CD4-positive, alpha-beta T cell treated with Interleukin-21 for 1 hour (primary cell): Measurements from ENCODE around the gene LENG9.
A peak's percentile ranks its signal among the peaks of the same experiment; 100 is the strongest.
"Not testable (repeated sequence)": the region's sequence is repeated elsewhere in the genome, so short reads cannot be mapped to it uniquely, and the experiment has no call there.

Source experiments
- DNase-seq: peaks from one replicate; pipeline ENCODE4 v3.0.0-alpha.2; 2020

The LENG9 gene

GRCh38 chr19:54457773-54458647 lies 5.6 kb downstream of the LENG9 start:
- no peak for DNase-seq

- no peak for DNase-seq
Measured at GRCh38 chr19:54456423-54457373, 6.9 kb downstream of the LENG9 start.

GRCh38 chr19:54455786-54456422 lies 7.7 kb downstream of the LENG9 start:
- DNase-seq = no peak

- DNase-seq = no peak
Measured at GRCh38 chr19:54454781-54455675, 8.6 kb downstream of the LENG9 start.

DNA sequence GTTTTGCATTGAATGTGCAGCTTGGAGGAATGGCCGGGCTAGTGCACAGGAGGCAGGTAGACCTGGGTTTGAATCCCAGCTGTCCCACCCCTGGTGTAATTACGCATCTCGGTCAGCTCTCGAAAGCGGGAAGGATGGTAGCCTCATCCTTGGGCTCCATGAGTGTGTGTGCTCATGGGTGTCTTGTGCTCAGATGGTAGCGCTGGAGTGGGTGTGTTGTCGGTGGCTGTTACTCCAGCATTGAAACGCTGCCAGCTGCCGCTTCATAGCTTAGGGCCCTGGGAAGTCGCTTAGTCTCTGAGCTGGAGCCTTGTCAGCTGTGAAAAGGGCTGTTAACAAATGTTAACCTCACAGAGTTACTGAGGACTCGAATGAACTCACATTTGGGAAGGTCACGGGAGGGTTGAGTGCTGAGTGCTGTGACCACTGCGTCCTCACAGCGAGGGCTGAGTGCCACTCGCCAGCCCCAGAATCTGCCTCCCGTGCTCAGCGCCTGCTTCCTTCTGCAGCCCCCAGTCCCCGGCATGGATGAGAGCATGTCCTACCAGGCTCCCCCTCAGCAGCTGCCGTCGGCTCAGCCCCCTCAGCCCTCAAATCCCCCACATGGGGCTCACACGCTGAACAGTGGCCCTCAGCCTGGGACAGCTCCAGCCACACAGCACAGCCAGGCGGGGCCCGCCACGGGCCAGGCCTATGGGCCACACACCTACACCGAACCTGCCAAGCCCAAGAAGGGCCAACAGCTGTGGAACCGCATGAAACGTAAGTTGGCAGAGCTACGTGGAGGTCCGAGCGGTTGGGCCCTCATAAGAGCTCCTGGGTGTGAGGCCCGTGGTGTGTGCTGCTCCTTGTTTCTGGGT lies 9.4 kb downstream of the LENG9 start:
- no peak for DNase-seq

- DNase-seq = no peak
Measured at GRCh38 chr19:54452626-54453025, 11.0 kb downstream of the LENG9 start.

- DNase-seq = no peak
Measured at GRCh38 chr19:54451997-54452396, 11.6 kb downstream of the LENG9 start.

GRCh38 chr19:54451331-54451871 lies 12.2 kb downstream of the LENG9 start:
- no peak for DNase-seq

DNA sequence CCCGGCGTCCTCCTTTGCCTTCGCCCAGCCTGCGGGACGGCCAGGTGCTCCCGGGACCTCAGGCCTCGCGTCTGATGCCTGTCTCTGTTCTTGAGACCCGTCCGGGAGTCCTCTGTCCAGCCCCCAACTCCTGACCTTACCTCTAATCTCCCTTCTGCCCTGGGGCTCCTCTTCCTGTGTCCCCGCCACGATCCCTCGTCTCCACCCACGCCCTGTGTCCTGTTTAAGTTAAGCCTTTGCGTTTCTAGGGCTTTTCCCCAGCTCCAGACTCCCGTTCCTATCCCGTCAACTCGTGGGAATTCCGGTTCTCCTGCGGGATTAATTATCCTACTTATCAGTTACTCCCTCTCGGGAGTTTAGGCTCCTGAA lies 13.9 kb downstream of the LENG9 start:
- DNase-seq = no peak

GRCh38 chr19:54448774-54449700 lies 14.5 kb downstream of the LENG9 start, which contains the start of gene LENG8:
Gene LENG8, plus strand, starts transcription at chr19:54449199. Its CDS starts 2,146 bp downstream, at chr19:54451345.
- peak; percentile 98 for DNase-seq

DNA sequence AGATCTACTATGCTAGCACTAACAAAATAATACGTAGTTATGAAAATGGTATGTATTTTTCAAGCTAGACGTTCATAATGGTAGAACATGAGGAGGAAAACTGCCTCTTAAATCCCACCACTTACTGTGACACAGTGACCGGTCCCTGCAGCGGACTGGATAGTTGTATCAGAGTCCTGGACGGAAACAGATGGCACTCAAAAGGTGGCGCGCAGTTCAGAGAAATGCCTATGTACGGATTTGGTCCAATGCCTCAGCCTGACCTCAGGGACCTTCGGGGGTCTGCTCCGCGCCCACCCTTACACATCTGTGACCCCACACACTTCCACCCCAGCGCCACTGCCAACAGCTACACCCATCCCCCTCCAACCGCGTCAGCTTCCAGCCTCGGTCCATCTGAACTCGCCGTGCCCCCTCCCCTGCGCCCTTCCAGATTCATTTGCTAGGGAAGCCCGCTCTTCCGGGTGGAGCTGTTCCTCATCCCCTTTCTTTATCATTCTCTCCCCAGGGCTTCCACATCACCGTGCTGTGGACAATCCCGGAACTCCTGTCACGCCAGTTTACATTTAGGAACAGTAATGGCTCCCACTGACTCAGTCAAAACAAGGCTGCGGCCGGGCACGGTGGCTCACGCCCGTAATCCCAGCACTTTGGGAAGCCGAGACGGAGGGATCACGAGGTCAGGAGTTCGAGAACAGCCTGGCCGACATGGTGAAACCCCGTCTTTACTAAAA lies 15.4 kb downstream of the LENG9 start:
- peak; percentile 53 for DNase-seq

GRCh38 chr19:54446349-54446748 lies 17.2 kb downstream of the LENG9 start:
- not testable (repeated sequence) for DNase-seq

- DNase-seq = no peak
Measured at GRCh38 chr19:54444737-54445136, 18.8 kb downstream of the LENG9 start.

DNA sequence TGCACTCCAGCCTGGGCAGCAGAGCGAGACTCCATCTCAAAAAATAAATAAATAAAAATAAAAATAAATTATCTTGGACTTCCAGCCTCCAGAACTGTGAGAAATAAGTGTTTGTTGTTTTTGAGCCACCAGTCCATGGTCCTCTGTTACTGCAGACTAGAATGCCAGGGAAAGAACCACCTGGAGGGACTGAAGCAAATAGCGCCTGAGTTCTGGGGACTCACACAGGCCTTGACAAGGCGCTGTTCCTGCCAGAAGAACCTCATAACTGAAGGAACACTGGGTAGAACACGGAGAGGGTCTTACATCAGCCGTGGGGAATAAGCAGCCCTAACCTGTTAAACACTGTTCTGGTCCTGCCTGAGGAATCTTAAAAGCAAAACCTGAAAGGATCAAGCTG lies 22.9 kb downstream of the LENG9 start:
- no peak for DNase-seq

DNA sequence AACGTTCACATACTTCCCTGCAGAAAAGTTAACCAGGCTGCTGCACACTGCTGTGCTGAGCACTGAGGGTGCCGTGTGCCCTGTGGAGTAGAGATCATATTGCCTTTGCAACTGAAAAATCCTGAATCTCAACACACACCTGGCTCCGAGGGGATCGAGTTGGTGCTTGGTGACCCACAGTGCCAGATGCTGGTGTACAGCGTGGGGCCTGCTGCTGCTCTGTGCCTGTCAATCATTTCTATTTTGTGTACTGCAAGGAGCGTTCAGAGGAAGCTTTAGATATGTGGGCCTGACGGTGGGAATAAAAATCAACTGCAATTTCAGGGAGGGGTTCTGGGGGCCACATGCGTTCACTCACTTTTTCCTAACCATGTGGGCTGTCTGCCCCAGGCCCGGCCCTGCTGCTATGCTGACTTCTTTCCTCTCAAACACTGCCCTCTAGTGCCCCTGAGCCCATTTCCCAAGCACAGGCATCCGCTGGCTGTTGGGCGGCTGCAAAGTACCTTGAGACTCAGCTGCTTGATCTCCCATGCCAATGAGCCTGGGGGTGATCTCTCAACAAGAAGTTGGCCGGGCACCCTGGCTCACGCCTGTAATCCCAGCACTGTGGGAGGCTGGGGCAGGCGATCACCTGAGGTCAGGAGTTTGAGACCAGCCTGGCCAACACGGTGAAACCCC lies 24.3 kb downstream of the LENG9 start:
- no peak for DNase-seq

DNA sequence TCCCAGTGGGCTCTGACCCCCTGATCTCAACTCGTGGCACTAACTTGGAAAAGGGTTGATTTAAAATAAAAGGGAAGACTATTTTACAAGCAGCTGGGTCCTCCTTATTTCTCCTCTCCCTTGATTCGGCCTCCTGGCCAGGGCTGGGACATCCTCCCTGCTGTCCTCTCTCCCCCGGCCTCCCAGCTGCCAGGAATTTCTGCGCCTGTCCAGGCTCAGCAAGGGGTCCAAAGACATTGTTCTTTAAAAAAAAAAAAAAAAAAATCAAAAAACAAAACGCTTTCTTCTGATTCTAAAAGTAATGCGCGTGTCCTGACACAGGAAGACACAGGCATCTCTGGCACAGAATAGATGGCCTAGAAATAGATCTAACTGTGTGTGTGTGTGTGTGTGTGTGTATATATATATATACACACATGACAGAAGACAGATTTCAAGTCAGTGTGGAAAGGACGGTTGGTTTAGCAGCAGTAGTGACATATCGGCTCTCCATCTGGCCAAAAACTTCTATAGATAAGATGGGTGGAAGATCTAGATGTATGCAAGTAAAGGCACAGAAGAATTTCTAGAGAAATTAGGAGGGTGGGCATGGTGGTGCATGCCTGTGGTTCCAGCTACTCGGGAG lies 26.8 kb downstream of the LENG9 start:
- DNase-seq = no peak

DNA sequence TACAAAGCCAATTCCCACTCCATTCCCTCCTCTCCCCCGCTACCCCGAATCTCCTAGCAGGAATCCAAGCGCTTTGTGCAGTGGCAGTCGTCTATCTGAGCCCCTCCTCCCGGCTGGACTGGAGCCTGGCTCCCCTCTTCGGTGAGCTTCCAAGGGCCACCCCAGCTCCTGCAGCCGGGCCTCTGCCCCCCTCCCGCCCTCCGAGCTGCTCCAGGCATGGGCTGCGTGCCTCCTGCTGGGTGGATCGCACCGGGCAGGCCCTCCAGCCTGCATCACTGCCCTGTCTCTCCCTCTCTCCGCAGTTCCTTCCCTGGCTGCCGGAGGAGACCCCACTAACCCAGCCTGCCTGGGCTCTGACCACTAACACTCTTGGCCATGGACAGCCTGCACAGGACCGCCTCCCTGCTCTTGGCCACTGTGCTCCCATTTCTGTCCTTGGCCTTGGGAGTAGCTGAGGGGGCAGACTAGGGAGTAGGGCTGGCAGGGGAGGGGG lies 27.5 kb downstream of the LENG9 start:
- DNase-seq = no peak
